Measurements from ENCODE around the gene ARFRP1.
"Not testable (repeated sequence)": the region's sequence is repeated elsewhere in the genome, so short reads cannot be mapped to it uniquely, and the experiment has no call there.

Gene ARFRP1

GRCh38 chr20:63732118-63733095, 24.6 kb upstream of the ARFRP1 start:
- DNase-seq (ENCODE audit: low read depth) = no peak

- DNase-seq (ENCODE audit: low read depth) = no peak
Measured at GRCh38 chr20:63731410-63731809, 23.6 kb upstream of the ARFRP1 start.

GRCh38 chr20:63730189-63730733, 22.5 kb upstream of the ARFRP1 start:
- DNase-seq (ENCODE audit: low read depth) = not testable (repeated sequence)

DNA sequence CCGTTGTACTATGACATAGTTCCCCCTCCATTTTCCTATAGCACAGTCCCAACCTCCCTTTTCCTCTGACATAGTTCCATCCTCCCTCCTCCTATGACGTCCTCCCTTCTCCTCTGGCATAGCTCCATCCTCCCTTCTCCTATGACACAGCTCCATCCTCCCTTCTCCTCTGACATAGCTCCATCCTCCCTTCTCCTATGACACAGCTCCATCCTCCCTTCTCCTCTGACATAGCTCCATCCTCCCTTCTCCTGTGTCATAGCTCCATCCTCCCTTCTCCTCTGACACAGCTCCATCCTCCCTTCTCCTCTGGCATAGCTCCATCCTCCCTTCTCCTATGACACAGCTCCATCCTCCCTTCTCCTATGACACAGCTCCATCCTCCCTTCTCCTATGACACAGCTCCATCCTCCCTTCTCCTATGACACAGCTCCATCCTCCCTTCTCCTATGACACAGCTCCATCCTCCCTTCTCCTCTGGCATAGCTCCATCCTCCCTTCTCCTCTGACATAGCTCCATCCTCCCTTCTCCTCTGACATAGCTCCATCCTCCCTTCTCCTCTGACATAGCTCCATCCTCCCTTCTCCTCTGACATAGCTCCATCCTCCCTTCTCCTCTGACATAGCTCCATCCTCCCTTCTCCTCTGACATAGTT, 15.3 kb upstream of the ARFRP1 start:
- not testable (repeated sequence) for DNase-seq (ENCODE audit: low read depth)

DNA sequence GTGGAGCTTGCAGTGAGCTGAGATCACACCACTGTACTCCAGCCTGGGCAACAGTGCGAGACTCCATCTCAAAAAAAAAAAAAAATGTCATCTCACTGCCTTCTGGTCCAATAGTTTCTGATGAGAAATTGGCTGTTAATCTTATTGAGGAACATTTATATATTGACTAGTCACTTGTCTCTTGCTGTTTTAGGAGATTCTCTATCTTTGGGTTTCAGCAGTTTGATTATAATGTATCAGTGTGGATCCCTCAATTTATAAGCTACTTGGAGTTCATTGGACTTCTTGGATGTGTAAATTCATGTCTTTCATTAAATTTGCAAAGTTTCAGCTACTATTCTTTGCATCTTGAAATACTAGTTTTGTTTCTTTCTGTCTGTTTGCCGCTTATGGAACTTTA, 11.2 kb upstream of the ARFRP1 start:
- DNase-seq (ENCODE audit: low read depth) = no peak

DNA sequence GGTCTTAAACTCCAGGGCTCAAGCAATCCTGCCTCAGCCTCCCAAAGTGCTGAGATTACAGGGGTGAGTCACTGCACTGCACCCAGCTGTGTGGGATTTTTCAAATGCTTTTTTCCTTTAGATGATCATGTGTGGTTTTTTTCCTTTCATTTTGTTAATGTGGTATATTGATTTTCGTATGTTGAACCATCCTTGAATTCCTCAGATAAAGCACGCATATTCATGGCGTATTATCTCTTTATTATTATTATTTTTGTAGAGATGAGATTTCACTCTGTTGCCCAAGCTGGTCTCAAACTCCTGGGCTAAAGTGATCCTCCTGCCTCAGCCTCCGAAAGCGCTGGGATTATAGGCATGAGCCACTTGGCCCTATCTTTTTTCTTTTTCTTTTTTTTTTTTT, 7.1 kb upstream of the ARFRP1 start:
- DNase-seq (ENCODE audit: low read depth) = no peak

- DNase-seq (ENCODE audit: low read depth) = no peak
Measured at GRCh38 chr20:63712191-63712590, 4.4 kb upstream of the ARFRP1 start.

DNA sequence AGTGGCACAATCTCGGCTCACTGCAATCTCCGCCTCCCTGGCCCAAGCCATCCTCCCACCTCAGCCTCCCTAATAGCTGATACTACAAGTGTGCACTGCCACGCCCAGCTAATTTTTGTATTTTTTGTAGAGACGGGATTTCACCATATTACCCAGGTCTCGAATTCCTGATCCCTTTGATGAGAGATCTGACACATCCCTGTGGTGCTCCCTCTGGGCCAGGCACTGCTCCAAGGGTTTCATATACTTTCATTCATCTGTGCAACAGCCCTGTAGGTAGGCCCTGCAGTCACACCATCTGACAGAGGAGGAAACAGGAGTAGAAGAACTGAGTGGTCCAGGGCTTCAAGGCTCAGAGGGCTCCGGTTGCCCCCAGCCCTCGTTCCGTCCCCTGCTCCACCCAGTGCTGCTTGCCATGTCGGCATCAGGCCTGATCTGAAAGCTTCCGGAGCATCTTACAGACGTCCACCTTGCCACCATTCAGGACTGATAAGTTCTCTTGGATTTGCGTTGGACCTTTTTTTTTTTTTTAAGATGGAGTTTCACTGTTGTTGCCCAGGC, 3.4 kb upstream of the ARFRP1 start:
- no peak for DNase-seq (ENCODE audit: low read depth)

- DNase-seq (ENCODE audit: low read depth) = no peak
Measured at GRCh38 chr20:63709149-63709527, 1.4 kb upstream of the ARFRP1 start.

DNA sequence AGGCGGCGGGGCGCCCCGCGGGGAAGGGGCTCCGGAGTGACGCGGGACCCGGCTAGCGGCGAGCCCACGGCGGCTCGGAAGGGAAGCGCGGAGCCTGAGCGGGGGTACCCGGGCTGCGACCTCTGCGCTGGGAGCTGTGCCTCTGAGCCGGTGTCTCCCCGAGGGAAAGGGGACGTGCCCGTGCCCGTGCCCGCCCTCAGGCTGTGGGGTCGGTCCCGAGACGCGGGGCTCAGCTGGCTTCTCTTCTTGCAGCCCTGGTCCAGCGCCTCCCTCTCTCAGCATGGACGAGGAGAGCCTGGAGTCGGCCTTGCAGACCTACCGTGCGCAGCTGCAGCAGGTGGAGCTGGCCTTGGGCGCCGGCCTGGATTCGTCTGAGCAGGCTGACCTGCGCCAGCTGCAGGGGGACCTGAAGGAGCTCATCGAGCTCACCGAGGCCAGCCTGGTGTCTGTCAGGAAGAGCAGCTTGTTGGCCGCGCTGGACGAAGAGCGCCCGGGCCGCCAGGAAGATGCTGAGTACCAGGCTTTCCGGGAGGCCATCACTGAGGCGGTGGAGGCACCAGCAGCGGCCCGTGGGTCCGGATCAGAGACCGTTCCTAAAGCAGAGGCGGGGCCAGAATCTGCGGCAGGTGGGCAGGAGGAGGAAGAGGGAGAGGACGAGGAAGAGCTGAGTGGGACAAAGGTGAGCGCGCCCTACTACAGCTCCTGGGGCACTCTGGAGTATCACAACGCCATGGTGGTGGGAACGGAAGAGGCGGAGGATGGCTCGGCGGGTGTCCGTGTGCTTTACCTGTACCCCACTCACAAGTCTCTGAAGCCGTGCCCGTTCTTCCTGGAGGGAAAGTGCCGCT, 749 bp upstream of the ARFRP1 start:
- DNase-seq (ENCODE audit: low read depth) = no peak

DNA sequence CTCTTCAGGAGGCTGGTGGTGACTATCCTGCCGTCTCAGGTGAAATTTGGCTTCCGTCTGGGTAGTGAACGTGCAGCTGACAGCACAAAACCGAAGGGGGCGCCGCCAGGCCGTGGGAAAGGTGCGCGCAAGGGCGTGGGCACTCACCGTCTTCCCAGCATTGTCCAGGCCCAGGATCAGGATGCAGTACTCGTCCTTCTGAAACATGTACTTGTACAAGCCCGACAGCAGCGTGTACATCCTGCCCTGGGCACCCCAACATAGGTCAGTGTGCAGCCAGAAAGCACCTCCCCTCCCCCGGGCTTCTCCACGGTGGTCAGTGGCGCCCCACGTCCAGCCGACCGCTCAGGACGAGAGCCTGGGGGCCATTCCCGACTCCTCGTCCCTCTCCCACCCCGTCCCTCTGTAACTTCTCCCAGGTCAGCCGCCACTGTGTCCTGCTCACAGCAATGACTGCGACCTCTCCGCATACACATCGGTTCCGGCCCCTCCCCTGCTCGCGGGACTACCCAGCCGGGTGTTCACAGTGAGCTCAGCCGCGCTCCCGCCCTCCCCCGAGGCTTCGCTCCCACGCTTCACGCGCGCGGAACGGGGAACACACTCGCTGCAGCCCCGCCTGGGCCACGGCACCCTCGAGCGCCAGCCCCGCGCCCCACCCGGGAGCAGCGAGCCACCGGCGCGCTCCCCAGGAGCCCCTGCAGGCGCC, 771 bp downstream of the ARFRP1 start:
- DNase-seq (ENCODE audit: low read depth) = no peak

DNA sequence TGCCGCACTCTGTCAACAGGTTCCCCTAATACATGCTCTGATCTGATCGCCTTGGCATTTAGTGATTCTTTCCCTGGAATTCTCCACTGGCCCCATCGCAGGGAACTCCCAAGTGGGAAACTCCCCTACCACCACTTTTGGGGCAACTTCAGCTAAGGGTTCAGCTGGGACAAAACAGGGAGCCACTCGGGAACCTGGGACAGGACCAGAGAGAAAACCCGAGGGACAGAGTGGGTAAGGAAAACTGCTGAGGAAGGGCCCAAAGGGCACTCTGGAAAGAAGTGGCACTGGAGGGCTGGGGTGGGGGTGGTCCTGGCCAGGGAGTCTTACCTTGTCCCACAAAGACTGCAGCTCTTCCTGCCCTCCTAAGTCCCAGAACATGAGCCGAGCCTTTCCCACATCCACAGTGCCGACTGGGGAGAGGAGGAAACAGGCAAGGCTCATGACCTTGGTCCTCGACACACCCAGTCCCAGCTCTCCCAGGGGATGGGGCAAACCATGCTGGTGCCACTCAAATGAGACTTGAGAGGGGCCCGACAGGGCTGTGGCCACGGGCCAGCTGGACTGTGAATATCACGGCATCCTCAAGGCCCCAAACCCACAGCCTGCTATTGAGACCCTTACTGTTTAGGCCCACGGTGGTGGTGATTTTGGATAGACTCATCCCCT, 1.6 kb downstream of the ARFRP1 start:
- no peak for DNase-seq (ENCODE audit: low read depth)

DNA sequence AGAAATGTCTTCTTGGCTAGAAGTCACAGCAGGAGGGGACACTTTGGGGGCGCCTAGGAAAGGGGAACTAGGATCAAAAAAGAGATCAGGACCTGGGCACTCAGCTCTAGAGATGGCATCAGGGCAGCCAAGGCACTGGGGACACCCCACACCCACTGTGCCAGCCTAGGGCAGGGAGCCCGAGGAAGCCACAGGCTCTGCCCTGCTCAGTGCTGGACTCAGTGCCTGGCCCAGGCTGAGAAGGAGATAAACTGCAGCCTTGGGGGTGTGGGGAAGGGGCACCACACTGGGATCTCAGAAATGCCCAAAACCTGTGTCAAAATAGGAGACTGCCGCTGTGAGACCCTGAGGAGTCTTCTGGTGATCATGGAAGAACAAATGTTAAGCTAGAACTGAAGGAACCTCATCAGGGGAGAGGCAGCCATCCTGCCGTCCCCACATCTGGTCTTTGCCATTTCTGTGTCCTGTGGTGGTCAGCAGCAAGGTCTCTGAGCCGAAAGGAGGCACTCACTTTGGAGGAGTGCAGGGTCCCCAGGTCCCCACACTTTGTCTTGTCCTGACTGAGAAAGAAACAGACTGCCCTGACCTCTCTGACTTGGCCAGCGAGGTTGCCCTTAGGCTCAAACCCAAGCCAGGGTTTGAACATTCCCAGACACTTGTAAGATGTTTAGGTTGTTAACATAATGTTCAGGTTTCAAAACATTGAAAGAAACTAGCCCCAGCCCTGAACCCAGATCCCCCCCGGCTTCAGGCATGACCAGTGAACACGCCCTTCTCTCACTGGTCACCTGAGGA, 2.3 kb downstream of the ARFRP1 start:
- DNase-seq (ENCODE audit: low read depth) = no peak

DNA sequence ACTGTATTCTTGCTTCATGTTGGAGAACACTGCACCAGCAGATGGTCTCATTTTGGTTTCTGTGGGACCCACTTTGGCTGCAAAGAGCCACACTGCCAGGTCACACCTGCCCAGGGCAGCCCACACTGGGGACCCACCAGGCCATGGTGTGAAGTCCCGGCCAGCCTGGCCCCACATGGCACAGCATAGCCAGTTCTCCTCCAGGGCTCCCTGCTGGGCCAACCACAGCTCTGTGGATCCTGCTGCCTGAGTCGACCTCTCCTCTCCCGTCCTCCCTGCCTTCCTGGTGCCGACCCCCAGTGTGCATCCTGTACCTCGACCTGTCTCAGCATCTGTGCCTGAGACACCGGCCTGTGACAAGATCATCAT, 3.0 kb downstream of the ARFRP1 start:
- no peak for DNase-seq (ENCODE audit: low read depth)

DNA sequence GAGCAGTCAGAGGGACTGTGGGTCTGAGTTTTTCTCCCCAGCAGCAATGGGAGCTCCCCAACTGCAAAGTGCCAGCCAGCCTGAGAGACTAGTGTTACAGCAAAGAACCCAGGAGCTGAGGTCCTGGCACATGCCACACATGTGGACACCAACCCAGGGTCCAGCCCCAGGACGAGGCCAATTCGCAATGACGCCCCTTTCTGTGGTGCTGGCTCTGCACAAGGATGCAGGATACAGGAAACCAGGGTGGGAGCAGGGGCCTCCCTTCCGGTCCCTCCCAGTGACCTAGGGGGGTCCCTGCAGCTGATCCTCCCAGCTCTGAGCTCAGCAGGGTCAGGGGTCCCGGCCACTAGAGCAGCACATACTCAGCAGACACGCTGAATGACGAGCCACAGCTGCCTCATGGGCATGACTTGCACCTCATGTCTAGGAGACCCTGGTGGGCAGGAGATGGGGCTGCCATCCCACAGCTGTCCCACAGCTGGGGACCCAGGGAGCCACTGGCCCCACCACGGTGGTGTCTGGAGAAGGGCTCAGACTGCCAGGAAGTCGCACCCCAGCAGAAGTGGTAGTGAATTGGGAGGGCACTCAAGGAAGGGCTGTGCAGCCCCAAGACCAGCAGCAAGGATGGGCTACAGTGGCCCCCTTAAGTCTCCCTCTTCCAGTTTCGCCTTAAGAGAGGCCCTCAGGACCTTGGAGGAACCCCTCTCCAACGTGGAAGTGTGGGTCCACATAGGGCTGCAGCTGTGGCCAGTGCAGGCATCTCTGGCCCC, 3.6 kb downstream of the ARFRP1 start:
- no peak for DNase-seq (ENCODE audit: low read depth)

DNA sequence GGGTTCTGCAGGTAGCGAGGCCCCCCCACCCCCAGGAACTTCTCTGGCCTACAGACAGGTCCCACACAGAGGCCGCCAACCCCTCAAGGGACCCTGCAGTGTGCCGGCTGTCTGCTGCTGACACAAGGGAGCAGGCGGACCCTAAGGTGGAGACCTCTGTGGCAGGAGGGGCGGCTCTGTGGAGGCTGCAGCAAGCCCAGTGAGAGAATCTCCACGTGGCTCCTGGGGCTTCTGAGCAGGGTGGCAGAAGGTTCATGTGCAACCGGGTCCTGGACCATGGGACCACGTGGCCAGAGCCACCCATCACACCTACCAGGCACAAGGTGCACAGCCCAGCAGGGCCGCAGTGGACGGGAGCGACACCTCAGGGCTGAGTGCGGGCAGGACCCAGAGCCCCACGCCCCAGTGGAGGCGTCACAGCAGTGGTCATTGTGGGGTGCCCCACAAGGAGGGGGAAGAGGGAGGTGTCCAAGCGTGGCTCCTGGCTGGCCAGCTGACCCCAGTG, 4.3 kb downstream of the ARFRP1 start:
- no peak for DNase-seq (ENCODE audit: low read depth)

- no peak for DNase-seq (ENCODE audit: low read depth)
Measured at GRCh38 chr20:63702751-63703470, 4.9 kb downstream of the ARFRP1 start.

DNA sequence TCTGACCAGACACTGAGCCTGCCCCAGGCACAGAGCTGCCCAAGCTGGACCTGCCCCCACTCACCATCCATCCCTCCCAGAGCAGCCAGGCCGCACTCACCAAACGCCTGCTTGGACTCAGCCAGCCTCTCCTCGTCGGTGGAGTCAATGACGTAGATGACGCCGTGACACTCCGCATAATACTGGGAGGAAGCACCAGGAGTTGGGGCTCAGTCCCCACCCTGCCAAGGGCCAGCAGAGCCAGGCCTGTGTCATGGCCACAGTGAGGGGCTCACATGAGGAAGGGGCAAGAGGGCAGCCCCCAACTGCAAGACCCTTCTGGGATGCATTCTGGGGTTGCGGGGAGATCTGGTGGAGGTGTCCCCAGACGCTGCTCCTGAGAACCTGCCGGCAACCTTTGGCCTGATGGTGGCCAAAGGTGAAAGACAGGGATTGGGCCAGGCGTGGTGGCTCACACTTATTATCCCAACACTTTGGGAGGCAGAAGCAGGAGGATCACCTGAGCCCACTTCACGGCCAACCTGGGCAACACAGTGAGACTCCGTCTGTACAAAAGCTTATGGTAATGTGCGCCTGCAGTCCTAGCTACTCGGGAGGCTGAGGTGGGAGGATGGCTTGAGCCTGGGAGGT, 5.6 kb downstream of the ARFRP1 start:
- DNase-seq (ENCODE audit: low read depth) = no peak
